ENCODE results near the gene PREP.

PREP gene

GRCh38 chr6:105302617-105303128, 100.2 kb downstream of the PREP start:
- Histone ChIP-seq H3K4me1 (ENCODE audit: insufficient read depth, low read length, poor library complexity, severe bottlenecking) (no peaks in the 10 kb centered on the region), H3F3A (ENCODE audit: low read depth) (no peaks in the 10 kb centered on the region), H3K36me3 (ENCODE audit: insufficient read depth, low read length) (peaks cover 26% of the 10 kb centered on the region; the same call in 1 of the 2 replicates), H2AFZ (ENCODE audit: low read length) (no peak overlapping the region), H3K9me3 (ENCODE audit: insufficient read depth, low read depth, low read length) (no peaks in the 10 kb centered on the region), H3K79me2 (ENCODE audit: insufficient read depth, low read length) (no peaks in the 10 kb centered on the region), H3K4me2 (ENCODE audit: low read depth, low read length, poor library complexity, severe bottlenecking) (no peak overlapping the region), H3K27me3 (ENCODE audit: insufficient read depth, low read length, poor library complexity, severe bottlenecking) (no peaks in the 10 kb centered on the region), H4K20me1 (ENCODE audit: insufficient read depth, low read length, poor library complexity, severe bottlenecking) (no peaks in the 10 kb centered on the region), H3K4me3 (ENCODE audit: low read length, poor library complexity, severe bottlenecking) (no peak overlapping the region), H3K9me2 (replicated peaks; ENCODE audit: low read depth, low read length) (no peaks in the 10 kb centered on the region), H3K9ac (ENCODE audit: low read depth, low read length, poor library complexity, severe bottlenecking) (no peak overlapping the region)
- TF ChIP-seq EZH2phosphoT487 (IDR thresholded peaks at IDR 0.05; ENCODE audit: borderline replicate concordance) (no peak), CTCF (conservative IDR thresholded peaks at IDR 0.05; ENCODE audit: low read length) (no peak)

GRCh38 chr6:105301756-105302616, 100.9 kb downstream of the PREP start:
- H3K9me2 ChIP-seq (replicated peaks; ENCODE audit: low read depth, low read length), result no peaks in the 10 kb centered on the region
- H3K4me1 ChIP-seq (ENCODE audit: insufficient read depth, low read length, poor library complexity, severe bottlenecking), result no peaks in the 10 kb centered on the region
- H3F3A ChIP-seq (ENCODE audit: low read depth), result no peaks in the 10 kb centered on the region
- H3K4me2 ChIP-seq (ENCODE audit: low read depth, low read length, poor library complexity, severe bottlenecking), result no peak overlapping the region
- no peaks in the 10 kb centered on the region for H4K20me1 ChIP-seq (ENCODE audit: insufficient read depth, low read length, poor library complexity, severe bottlenecking)
- no peak for TF ChIP-seq CTCF (conservative IDR thresholded peaks at IDR 0.05; ENCODE audit: low read length)
- no peak for TF ChIP-seq EZH2phosphoT487 (IDR thresholded peaks at IDR 0.05; ENCODE audit: borderline replicate concordance)
- no peaks in the 10 kb centered on the region for H3K27me3 ChIP-seq (ENCODE audit: insufficient read depth, low read length, poor library complexity, severe bottlenecking)
- no peaks in the 10 kb centered on the region for H3K9me3 ChIP-seq (ENCODE audit: insufficient read depth, low read depth, low read length)
- no peak overlapping the region for H3K9ac ChIP-seq (ENCODE audit: low read depth, low read length, poor library complexity, severe bottlenecking)
- no peaks in the 10 kb centered on the region for H3K79me2 ChIP-seq (ENCODE audit: insufficient read depth, low read length)
- H3K36me3 ChIP-seq (ENCODE audit: insufficient read depth, low read length), result peaks cover 19% of the 10 kb centered on the region; the same call in 1 of the 2 replicates
- no peak overlapping the region for H3K4me3 ChIP-seq (ENCODE audit: low read length, poor library complexity, severe bottlenecking)
- no peak overlapping the region for H2AFZ ChIP-seq (ENCODE audit: low read length)

GRCh38 chr6:105301072-105301503, 101.8 kb downstream of the PREP start:
- no peak overlapping the region for H3K4me3 ChIP-seq (ENCODE audit: low read length, poor library complexity, severe bottlenecking)
- peaks cover 19% of the 10 kb centered on the region; the same call in 1 of the 2 replicates for H3K36me3 ChIP-seq (ENCODE audit: insufficient read depth, low read length)
- no peaks in the 10 kb centered on the region for H3K27me3 ChIP-seq (ENCODE audit: insufficient read depth, low read length, poor library complexity, severe bottlenecking)
- H2AFZ ChIP-seq (ENCODE audit: low read length), result no peak overlapping the region
- no peak overlapping the region for H3K4me2 ChIP-seq (ENCODE audit: low read depth, low read length, poor library complexity, severe bottlenecking)
- no peaks in the 10 kb centered on the region for H3K79me2 ChIP-seq (ENCODE audit: insufficient read depth, low read length)
- H4K20me1 ChIP-seq (ENCODE audit: insufficient read depth, low read length, poor library complexity, severe bottlenecking), result no peaks in the 10 kb centered on the region
- TF ChIP-seq EZH2phosphoT487 (IDR thresholded peaks at IDR 0.05; ENCODE audit: borderline replicate concordance), result no peak
- no peak for TF ChIP-seq CTCF (conservative IDR thresholded peaks at IDR 0.05; ENCODE audit: low read length)
- H3K9me2 ChIP-seq (replicated peaks; ENCODE audit: low read depth, low read length), result no peaks in the 10 kb centered on the region
- no peaks in the 10 kb centered on the region for H3F3A ChIP-seq (ENCODE audit: low read depth)
- H3K4me1 ChIP-seq (ENCODE audit: insufficient read depth, low read length, poor library complexity, severe bottlenecking), result no peaks in the 10 kb centered on the region
- H3K9me3 ChIP-seq (ENCODE audit: insufficient read depth, low read depth, low read length), result no peaks in the 10 kb centered on the region
- H3K9ac ChIP-seq (ENCODE audit: low read depth, low read length, poor library complexity, severe bottlenecking), result no peak overlapping the region
